NB4 (cell line): ENCODE measurements around the gene IL1R2.

Experiments used
- MYC ChIP-seq: IDR thresholded peaks from 2 replicates; pipeline ENCODE4 v1.6.1; 2011; ENCODE audit warnings: low read depth, low read length
- POLR2A ChIP-seq: IDR thresholded peaks from 2 replicates; pipeline ENCODE4 v1.6.1; 2011; ENCODE audit warnings: mild to moderate bottlenecking; ENCODE audit not compliant: insufficient read length; ENCODE audit errors: extremely low read depth
- TF ChIP-seq, protein P1 (sequence below): IDR thresholded peaks from one replicate; pipeline ENCODE4 v1.5.1; 2012; ENCODE audit warnings: low read depth, low read length
- TF ChIP-seq, protein P2 (sequence below): IDR thresholded peaks from 2 replicates; pipeline ENCODE4 v1.6.1; 2011; ENCODE audit warnings: low read depth, low read length

- TF ChIP-seq, protein P1, sequence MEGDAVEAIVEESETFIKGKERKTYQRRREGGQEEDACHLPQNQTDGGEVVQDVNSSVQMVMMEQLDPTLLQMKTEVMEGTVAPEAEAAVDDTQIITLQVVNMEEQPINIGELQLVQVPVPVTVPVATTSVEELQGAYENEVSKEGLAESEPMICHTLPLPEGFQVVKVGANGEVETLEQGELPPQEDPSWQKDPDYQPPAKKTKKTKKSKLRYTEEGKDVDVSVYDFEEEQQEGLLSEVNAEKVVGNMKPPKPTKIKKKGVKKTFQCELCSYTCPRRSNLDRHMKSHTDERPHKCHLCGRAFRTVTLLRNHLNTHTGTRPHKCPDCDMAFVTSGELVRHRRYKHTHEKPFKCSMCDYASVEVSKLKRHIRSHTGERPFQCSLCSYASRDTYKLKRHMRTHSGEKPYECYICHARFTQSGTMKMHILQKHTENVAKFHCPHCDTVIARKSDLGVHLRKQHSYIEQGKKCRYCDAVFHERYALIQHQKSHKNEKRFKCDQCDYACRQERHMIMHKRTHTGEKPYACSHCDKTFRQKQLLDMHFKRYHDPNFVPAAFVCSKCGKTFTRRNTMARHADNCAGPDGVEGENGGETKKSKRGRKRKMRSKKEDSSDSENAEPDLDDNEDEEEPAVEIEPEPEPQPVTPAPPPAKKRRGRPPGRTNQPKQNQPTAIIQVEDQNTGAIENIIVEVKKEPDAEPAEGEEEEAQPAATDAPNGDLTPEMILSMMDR, result no peak
- TF ChIP-seq POLR2A (no peak), MYC (no peak)
- TF ChIP-seq, protein P2, sequence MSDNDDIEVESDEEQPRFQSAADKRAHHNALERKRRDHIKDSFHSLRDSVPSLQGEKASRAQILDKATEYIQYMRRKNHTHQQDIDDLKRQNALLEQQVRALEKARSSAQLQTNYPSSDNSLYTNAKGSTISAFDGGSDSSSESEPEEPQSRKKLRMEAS, result no peak
These were observed 28.6 kb upstream of the IL1R2 start for GRCh38 chr2:101963198-101963597.
